ENCODE results near the gene MTF2.
"Not testable (repeated sequence)": the region's sequence is repeated elsewhere in the genome, so short reads cannot be mapped to it uniquely, and the experiment has no call there.

MTF2 gene

DNA sequence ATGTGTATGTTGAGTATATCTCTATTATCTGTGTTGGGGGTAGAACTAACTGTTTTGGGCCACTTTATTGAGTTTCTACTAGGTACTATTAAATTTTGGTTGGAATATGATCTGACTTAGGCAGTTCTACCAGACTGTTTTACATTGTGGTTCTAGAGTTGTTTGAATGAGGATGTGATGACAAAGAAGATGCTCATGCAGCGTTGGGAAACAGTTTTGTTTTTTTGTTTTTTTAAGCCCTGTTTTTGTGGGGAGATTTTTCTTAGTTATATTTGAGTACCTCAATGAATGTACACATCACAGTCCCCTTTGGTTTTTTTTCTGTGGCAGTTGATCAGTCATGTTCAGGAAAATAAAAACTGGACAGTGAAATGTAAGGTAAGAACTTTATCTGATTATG, 61.0 kb downstream of the MTF2 start:
- TF ChIP-seq ZNF274 (IDR thresholded peaks at IDR 0.05; ENCODE audit: low read depth, low read length): no peak
- H3K4me3 ChIP-seq (ENCODE audit: low read length): no peak overlapping the region

DNA sequence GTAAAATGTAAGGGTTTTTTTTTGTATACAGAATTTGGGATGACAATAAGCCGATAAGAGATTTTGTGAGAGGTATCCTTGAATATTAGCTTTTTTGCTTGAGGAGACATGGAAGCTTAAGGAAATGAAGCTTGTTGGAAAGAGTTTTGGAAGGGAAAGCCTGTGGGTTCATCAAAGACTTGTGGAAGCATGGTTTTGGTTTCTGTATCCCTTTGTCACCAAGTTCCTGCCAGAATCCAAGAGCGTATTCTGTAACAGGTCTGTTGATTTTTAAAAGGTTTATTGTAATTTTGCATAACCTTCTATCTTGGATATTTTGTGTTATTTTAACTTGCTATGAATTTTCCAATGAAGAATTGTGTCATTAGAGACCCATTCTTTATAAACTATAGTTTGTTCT, 63.1 kb downstream of the MTF2 start:
- H3K4me3 ChIP-seq (ENCODE audit: low read length): no peak overlapping the region
- TF ChIP-seq ZNF274 (IDR thresholded peaks at IDR 0.05; ENCODE audit: low read depth, low read length): no peak

DNA sequence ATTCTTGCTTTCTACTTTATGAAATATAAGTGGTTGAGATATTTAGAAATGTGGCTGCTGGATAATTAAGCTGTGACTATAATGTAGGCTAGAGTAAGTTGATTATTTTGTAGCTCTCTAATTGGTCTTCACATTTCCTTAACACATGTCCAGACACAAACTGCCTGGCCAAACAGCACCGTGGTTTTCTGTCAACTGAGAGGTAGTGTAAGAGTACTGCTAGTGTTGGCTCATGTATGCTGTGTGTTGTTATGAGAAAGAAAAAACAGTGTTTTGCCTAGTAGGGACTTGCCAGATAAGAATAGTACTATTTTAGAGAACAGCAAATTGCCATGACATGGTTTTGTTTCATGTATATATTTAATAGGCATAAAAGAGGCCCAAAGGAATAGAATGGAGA, 64.1 kb downstream of the MTF2 start:
- no peak overlapping the region for H3K4me3 ChIP-seq (ENCODE audit: low read length)
- no peak for TF ChIP-seq ZNF274 (IDR thresholded peaks at IDR 0.05; ENCODE audit: low read depth, low read length)

DNA sequence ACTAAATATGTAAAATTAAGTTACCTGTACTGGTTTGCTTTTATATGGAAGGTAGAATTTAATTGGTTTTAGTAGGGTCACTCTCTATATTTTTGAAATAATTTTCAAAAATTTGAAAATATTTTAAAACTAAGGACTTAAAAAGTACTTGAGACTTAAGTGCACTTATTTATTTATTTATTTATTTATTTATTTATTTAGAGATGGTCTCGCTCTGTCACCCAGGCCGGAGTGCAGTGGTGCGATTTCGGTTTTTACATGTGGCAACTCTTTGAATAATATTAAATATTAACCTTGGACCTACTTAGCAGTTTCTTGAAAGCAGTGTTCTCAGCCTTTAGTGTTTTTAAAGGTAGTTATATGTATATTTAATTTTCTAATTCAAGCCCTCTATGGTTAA, 64.7 kb downstream of the MTF2 start:
- no peak for TF ChIP-seq ZNF274 (IDR thresholded peaks at IDR 0.05; ENCODE audit: low read depth, low read length)
- H3K4me3 ChIP-seq (ENCODE audit: low read length): no peak overlapping the region

DNA sequence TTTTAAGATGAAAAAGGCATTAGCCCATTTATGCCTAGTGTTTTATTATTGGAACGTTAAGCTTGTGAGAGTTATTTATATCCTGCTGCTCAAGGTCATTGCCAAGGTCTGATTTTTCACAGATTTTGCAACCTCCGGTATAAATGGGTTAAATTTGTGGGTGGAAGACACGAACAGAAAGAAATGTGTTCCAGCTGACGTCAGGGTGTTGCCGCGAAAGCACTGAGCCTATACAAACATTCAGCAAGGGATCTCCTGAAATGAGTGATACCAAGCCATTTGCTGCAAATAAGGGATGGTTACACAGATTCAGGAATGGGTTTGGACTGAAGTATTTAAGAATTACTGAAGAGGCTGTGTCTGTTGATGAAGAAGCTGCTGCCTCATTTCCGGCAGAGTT, 68.9 kb downstream of the MTF2 start:
- no peak for TF ChIP-seq ZNF274 (IDR thresholded peaks at IDR 0.05; ENCODE audit: low read depth, low read length)
- no peak overlapping the region for H3K4me3 ChIP-seq (ENCODE audit: low read length)

DNA sequence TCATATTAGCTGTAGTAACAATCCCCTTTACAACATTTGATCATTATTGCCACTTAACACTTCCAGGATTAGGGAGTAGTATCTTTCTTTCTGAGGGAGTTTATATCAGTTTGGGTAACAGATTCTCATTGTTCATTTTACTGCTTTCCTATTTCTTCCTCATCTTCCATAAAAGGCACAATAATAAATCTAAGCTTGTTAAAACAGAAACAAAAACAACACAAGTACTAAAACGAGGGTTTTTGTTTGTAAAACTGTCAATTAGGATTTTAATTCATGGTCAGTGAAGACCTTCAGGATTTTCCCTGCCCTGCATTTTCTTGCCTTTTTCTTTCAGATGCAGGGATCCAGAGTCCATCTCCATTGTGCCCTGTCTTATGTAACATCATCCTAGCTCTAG, 71.6 kb downstream of the MTF2 start:
- H3K4me3 ChIP-seq (ENCODE audit: low read length): no peak overlapping the region
- TF ChIP-seq ZNF274 (IDR thresholded peaks at IDR 0.05; ENCODE audit: low read depth, low read length): no peak

DNA sequence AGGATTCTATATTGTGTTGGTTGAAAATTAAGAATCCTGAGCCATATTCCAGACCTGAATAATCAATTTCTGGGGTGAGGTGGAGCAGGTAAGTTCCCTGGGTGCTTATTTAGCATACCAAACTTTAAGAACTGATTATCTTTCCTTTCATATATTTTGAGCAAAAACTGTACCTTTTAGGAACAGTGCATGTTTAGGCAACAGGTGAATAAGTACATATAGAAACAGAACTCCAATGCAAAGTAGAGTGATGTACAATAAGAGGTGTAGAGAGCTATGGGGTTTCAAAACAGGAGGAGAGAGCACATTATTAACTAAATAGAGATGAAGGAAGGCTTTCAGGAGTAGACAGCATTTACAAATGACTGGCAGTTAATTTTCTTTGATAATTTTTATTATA, 72.4 kb downstream of the MTF2 start:
- no peak for TF ChIP-seq ZNF274 (IDR thresholded peaks at IDR 0.05; ENCODE audit: low read depth, low read length)
- no peak overlapping the region for H3K4me3 ChIP-seq (ENCODE audit: low read length)

DNA sequence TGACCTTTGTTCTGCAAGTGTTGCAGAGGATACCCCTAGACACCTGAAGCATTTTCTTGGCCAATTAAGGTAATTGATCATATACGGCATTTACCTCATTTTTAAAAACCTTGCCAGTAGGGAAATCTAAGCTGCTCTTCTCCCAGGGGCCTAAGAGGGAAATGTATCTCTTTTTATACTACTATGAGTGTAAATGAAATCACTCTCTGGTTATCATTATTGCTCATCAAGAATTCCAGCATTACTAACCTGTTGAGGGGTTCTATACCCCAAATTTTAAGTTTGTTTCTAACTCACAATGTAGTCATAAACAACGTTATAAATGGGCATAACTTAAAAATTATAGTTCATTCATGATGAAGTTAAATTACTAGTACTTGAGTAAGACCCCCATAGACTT, 73.8 kb downstream of the MTF2 start:
- no peak for TF ChIP-seq ZNF274 (IDR thresholded peaks at IDR 0.05; ENCODE audit: low read depth, low read length)

DNA sequence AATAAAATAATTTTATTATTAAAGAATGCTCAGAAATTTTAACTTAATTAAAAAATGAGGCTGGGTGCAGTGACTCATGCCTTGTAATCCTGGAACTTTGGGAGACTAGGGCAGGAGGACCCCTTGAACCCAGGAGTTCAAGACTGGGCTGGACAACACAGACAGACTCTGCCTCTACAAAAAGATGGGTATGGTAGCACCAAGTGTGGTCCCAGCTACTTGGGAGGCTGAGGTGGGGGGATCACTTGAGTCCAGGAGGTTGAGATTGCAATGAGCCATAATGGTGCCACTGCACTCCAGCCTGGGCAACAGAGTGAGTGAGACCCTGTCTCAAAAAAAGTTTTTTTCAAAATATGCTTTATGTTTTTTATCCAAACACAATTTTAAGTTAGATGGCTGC, 75.8 kb downstream of the MTF2 start:
- H3K4me3 ChIP-seq (ENCODE audit: low read length): no peak overlapping the region
- TF ChIP-seq ZNF274 (IDR thresholded peaks at IDR 0.05; ENCODE audit: low read depth, low read length): no peak

More for the DNA sequence above, 73.8 kb downstream of the MTF2 start:
- H3K4me3 ChIP-seq (ENCODE audit: low read length): no peak overlapping the region

DNA sequence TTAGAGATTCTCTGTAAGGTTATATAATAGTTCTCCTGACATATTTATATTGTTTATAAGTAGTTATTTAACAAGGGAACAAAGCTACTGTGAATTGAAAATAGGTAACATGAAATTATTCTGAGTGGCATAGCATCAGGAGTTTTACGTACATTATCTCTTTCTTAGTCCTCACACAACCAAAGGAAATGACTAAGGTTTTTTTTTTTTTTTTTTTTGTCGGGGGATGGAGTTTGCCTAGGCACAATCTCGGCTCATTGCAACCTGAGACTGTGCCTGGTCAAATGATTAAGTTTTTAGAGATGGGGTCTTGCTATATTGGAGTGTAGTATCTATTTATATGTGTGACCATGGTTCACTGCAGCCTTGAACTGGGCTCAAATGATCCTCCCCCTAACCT, 76.3 kb downstream of the MTF2 start:
- no peak overlapping the region for H3K4me3 ChIP-seq (ENCODE audit: low read length)
- TF ChIP-seq ZNF274 (IDR thresholded peaks at IDR 0.05; ENCODE audit: low read depth, low read length): no peak

DNA sequence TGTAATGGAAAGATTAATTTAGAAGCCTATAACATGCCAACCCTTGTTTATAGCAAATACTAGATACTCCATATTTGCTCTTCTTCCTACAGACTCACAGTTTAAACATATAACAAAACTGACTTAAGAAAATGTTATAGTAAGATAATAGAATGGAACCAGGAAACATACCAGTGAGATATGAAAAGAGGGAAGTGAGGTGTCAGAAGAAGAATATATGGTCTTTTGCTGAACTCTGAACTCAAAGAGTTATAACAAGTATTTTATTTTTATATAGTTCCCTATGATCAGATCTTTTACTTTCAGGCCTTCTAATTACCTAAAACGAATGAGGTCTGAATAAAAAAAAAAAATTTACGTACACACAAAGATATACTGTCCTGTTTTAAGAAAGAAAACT, 80.3 kb downstream of the MTF2 start:
- no peak for TF ChIP-seq ZNF274 (IDR thresholded peaks at IDR 0.05; ENCODE audit: low read depth, low read length)

DNA sequence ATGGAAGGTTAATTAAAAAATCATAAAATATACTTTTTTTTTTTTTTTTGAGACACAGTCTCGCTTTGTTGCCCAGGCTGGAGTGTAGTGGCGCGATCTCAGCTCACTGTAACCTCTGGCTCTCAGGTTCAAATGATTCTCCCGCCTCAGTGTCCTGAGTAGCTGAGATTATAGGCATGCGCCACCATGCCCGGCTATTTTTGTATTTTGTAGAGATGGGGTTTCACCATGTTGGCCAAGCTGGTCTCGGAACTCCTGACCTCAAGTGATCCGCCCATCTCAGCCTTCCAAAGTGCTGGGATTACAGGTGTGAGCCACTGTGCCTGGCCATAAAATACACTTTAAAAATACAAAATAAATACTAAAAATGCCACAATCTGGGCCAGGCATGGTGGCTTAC, 84.2 kb downstream of the MTF2 start:
- not testable (repeated sequence) for H3K4me3 ChIP-seq (ENCODE audit: low read length)

More for the DNA sequence above, 80.3 kb downstream of the MTF2 start:
- H3K4me3 ChIP-seq (ENCODE audit: low read length): no peak overlapping the region

DNA sequence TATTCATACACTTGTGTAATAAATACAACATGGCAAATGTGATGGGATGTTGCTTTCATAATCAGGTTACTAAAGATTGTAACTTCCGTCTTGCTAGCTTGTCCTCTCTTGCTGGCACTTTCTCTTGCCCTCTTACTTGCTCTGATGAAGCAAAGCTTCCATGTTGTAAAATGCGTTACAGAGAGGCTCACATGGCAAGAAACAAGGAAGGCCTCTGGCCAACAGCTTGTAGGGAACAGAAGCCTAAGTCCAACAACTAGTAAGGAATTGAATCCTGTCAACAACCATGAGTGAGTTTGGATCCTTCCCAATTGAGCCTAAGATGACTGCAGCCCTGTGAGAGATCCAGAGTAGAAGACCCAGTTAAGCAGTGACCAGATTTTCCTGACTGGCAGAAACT, 85.7 kb downstream of the MTF2 start:
- TF ChIP-seq ZNF274 (IDR thresholded peaks at IDR 0.05; ENCODE audit: low read depth, low read length): no peak
- H3K4me3 ChIP-seq (ENCODE audit: low read length): no peak overlapping the region

DNA sequence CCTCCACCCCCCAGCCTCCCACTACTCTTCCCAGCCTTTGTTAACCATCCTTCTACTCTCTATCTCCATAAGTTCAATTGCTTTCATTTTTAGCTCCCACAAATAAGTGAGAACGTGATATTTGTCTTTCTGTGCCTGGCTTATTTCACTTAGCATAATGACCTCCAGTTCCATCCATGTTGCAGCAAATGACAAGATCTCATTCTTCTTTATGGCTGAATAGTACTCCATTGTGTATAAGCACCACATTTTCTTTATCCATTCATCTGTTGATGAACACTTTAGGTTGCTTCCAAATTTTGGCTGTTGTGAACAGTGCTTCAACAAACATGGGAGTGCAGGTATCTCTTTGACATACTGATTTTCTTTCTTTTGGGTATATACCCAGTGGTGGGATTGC, 86.8 kb downstream of the MTF2 start:
- not testable (repeated sequence) for H3K4me3 ChIP-seq (ENCODE audit: low read length)

DNA sequence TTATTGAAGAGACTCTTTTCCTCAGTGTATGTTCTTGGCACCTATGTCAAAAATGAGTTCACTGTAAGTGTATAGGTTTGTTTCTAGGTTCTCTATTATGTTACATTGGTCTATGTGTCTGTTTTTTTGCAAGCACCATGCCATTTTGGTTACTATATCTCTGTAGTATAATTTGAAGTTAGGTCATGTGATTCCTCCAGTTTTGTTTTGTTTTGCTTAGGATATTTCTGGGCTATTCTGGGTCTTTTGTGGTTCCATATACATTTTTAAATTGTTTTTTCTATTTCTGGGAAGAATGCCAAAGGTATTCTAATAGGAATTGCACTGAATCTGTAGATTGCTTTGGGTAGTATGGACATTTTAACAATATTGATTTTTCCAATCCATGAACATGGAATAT, 87.9 kb downstream of the MTF2 start:
- no peak for TF ChIP-seq ZNF274 (IDR thresholded peaks at IDR 0.05; ENCODE audit: low read depth, low read length)
- H3K4me3 ChIP-seq (ENCODE audit: low read length): no peak overlapping the region

DNA sequence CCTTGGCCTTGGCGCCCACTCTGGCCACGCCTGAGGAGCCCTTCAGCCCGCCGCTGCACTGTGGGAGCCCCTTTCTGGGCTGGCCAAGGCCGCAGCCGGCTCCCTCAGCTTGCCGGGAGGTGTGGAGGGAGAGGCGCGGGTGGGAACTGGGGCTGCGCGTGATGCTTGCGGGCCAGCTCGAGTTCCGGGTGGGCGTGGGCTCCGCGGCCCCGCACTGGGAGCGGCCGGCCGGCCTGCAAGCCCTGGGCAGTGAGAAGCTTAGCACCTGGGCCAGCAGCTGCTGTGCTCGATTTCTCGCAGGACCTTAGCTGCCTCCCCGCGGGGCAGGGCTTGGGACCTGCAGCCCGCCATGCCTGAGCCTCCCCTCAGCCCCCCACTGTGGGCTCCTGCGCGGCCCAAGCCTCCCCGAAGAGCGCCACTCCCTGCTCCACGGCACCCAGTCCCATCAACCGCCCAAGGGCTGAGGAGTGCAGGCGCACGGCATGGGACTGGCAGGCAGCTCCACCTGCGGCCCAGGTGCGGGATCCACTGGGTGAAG, 91.1 kb downstream of the MTF2 start:
- not testable (repeated sequence) for H3K4me3 ChIP-seq (ENCODE audit: low read length)
